GM23338 (cell line): ENCODE data around the gene PNPO. TPM values are rescaled to one million over a fixed set of nuclear protein-coding genes. Genes with fewer than 3 reads are reported as not detected.

Source experiments
- ATAC-seq: fragments of 200-7000 bp; cut with Tn5 transposase; 3 replicates; pipeline ENCODE4 v1.9.1; 2020
- DNase-seq: peaks from one replicate; pipeline ENCODE4 v3.0.0-alpha.2; 2015; ENCODE audit warnings: low spot score
- H2AFZ ChIP-seq: fragments of 200-600 bp; sonication (generic); 2 replicates; pipeline ENCODE4 v1.8.0; 2016; ENCODE audit warnings: antibody characterized with exemption, mild to moderate bottlenecking, moderate library complexity
- H3F3A ChIP-seq: fragments of 200-600 bp; sonication (generic); replicated peaks from 2 replicates; pipeline ENCODE4 v1.8.0; 2017; ENCODE audit warnings: antibody characterized with exemption, mixed run types, low read depth
- H3K27ac ChIP-seq: fragments of 200-600 bp; sonication (generic); 2 replicates; pipeline ENCODE4 v1.6.1; 2016; ENCODE audit warnings: low read depth
- H3K27me3 ChIP-seq: fragments of 200-600 bp; sonication (generic); 2 replicates; pipeline ENCODE4 v1.8.0; 2016; ENCODE audit warnings: mild to moderate bottlenecking, mixed run types, moderate library complexity; ENCODE audit not compliant: insufficient read depth
- H3K36me3 ChIP-seq: fragments of 200-600 bp; sonication (generic); 2 replicates; pipeline ENCODE4 v1.8.0; 2016; ENCODE audit warnings: mild to moderate bottlenecking; ENCODE audit not compliant: insufficient read depth
- H3K4me1 ChIP-seq: fragments of 200-600 bp; sonication (generic); 2 replicates; pipeline ENCODE4 v1.8.0; 2016; ENCODE audit warnings: mild to moderate bottlenecking, moderate library complexity; ENCODE audit not compliant: insufficient read depth
- H3K4me2 ChIP-seq: fragments of 200-600 bp; sonication (generic); 2 replicates; pipeline ENCODE4 v1.7.1; 2017; ENCODE audit warnings: mixed run types
- H3K4me3 ChIP-seq: fragments of 200-600 bp; sonication (generic); 2 replicates; pipeline ENCODE4 v1.6.1; 2016; ENCODE audit warnings: mixed run types
- H3K79me2 ChIP-seq: fragments of 200-600 bp; sonication (generic); replicated peaks from 2 replicates; pipeline ENCODE4 v1.8.0; 2017; ENCODE audit warnings: mild to moderate bottlenecking; ENCODE audit not compliant: insufficient read depth
- H3K9me2 ChIP-seq: fragments of 200-600 bp; sonication (generic); 2 replicates; pipeline ENCODE4 v1.8.0; 2017; ENCODE audit not compliant: insufficient read depth
- H4K20me1 ChIP-seq: fragments of 200-600 bp; sonication (generic); replicated peaks from 2 replicates; pipeline ENCODE4 v1.8.0; 2017; ENCODE audit warnings: mild to moderate bottlenecking; ENCODE audit not compliant: insufficient read depth
- H3K27ac Mint-ChIP-seq: 2 replicates; pipeline ENCODE4 v1.8.0; 2020; ENCODE audit warnings: inconsistent platforms, mild to moderate bottlenecking, moderate library complexity, mixed read lengths
- H3K27me3 Mint-ChIP-seq: 3 replicates; pipeline ENCODE4 v1.8.0; 2022; ENCODE audit warnings: low read depth, mild to moderate bottlenecking, moderate library complexity, mixed read lengths, inconsistent platforms; ENCODE audit not compliant: insufficient read depth, poor library complexity
- H3K36me3 Mint-ChIP-seq: 3 replicates; pipeline ENCODE4 v1.8.0; 2021; ENCODE audit warnings: low read depth, mild to moderate bottlenecking, inconsistent platforms, moderate library complexity, mixed read lengths
- H3K4me1 Mint-ChIP-seq: 3 replicates; pipeline ENCODE4 v1.8.0; 2020; ENCODE audit warnings: mild to moderate bottlenecking, inconsistent platforms, mixed read lengths
- H3K4me3 Mint-ChIP-seq: 3 replicates; pipeline ENCODE4 v1.8.0; 2021; ENCODE audit warnings: moderate library complexity, mild to moderate bottlenecking, inconsistent platforms, mixed read lengths
- H3K9me3 Mint-ChIP-seq: 3 replicates; pipeline ENCODE4 v1.8.0; 2020; ENCODE audit warnings: moderate library complexity, mild to moderate bottlenecking, inconsistent platforms, mixed read lengths
- CREB1 ChIP-seq: fragments of 250-450 bp; sonication (Bioruptor Pico); IDR thresholded peaks from 2 replicates; pipeline ENCODE4 v1.5.0; 2020; ENCODE audit warnings: low read depth, mild to moderate bottlenecking, moderate library complexity
- CTCF ChIP-seq, 2 experiments: fragments of 200-600 bp in 1 of 2; sonication (generic) in 1 of 2; conservative IDR thresholded peaks; 2 replicates each; pipeline versions ENCODE4 v1.5.1 to v1.6.1; 2016 to 2017; ENCODE audit warnings: antibody characterized with exemption in 2 of 2, low read depth in 2 of 2, mild to moderate bottlenecking in 2 of 2, moderate library complexity in 1 of 2
- ETS1 ChIP-seq: IDR thresholded peaks from 2 replicates; pipeline ENCODE4 v1.6.1; 2016; ENCODE audit warnings: antibody characterized with exemption
- EZH2 ChIP-seq: fragments of 200-600 bp; sonication (generic); IDR thresholded peaks from one replicate; pipeline ENCODE4 v1.8.0; 2017; ENCODE audit warnings: antibody characterized with exemption, mild to moderate bottlenecking, low read depth; ENCODE audit not compliant: unreplicated experiment
- EZH2phosphoT487 ChIP-seq: fragments of 200-600 bp; sonication (generic); IDR thresholded peaks from one replicate; pipeline ENCODE4 v1.8.1; 2018; ENCODE audit warnings: antibody characterized with exemption; ENCODE audit not compliant: unreplicated experiment
- JUNB ChIP-seq: IDR thresholded peaks from one replicate; pipeline ENCODE4 v1.6.1; 2016; ENCODE audit warnings: antibody characterized with exemption; ENCODE audit not compliant: unreplicated experiment
- NANOG ChIP-seq: IDR thresholded peaks from 2 replicates; pipeline ENCODE4 v1.6.1; 2016; ENCODE audit warnings: antibody characterized with exemption, borderline replicate concordance
- POLR2AphosphoS5 ChIP-seq: IDR thresholded peaks from 2 replicates; pipeline ENCODE4 v1.6.1; 2016; ENCODE audit warnings: antibody characterized with exemption, low read depth
- STAT1 ChIP-seq: IDR thresholded peaks from one replicate; pipeline ENCODE4 v1.6.1; 2016; ENCODE audit warnings: antibody characterized with exemption; ENCODE audit not compliant: unreplicated experiment
- ZNF114 ChIP-seq: fragments of 250-450 bp; sonication (Bioruptor Pico); IDR thresholded peaks from 2 replicates; pipeline ENCODE4 v1.5.0; 2020; ENCODE audit warnings: mild to moderate bottlenecking, moderate library complexity
- ZNF331 ChIP-seq: fragments of 250-450 bp; sonication (Bioruptor Pico); IDR thresholded peaks from 2 replicates; pipeline ENCODE4 v1.5.0; 2020; ENCODE audit warnings: low read depth, mild to moderate bottlenecking, moderate library complexity
- polyA plus RNA-seq: library from polyadenylated mRNA; unstranded; fragments of >200 nt; fragmentation: Nextera tagmentation; extraction: Ambion mirVana; gene quantifications from 2 replicates; pipeline ENCODE4 v1.2.1, GENCODE V29; 2016
- total RNA-seq: library from RNA; depleted of rRNA; stranded (reverse); fragments of >200 nt; shearing (Covaris generic); gene quantifications from 2 replicates; pipeline ENCODE4 v1.2.3, GENCODE V29; 2014

The PNPO gene
- total and polyA plus RNA-seq, 2 experiments from 2014 or later: 5.0 to 12.7 TPM

GRCh38 chr17:47946929-47947397 is 5.6 kb downstream of the PNPO start:
- Histone ChIP-seq H3K9me2 (no peaks in the 10 kb centered on the region), H3K4me2 (no peak overlapping the region), H3K27ac (no peak overlapping the region; the same call in 1 of the 2 replicates), H3F3A (peaks cover 2% of the 10 kb centered on the region; the same call in 1 of the 2 replicates), H3K27me3 (0 out of 2 replicates have a peak, but pooled peaks cover 4% of the 10 kb centered on the region), H3K4me1 (peaks cover 13% of the 10 kb centered on the region; the same call in 1 of the 2 replicates), H3K36me3 (no peaks in the 10 kb centered on the region), H2AFZ (no peak overlapping the region), H3K4me3 (no peak overlapping the region), H4K20me1 (no peaks in the 10 kb centered on the region), H3K79me2 (no peaks in the 10 kb centered on the region)
- Mint-ChIP-seq H3K4me1 (peaks cover 19% of the 10 kb centered on the region), H3K27me3 (peaks cover 18% of the 10 kb centered on the region), H3K9me3 (no peaks in the 10 kb centered on the region), H3K27ac (peak overlapping the region; percentile 90), H3K36me3 (peaks cover 5% of the 10 kb centered on the region; the same call in 1 of the 3 replicates), H3K4me3 (no peak overlapping the region)
- DNase-seq: peak; percentile 88
- ATAC-seq: peak; percentile 76
- no peak for TF ChIP-seq ZNF331
- no peak for TF ChIP-seq NANOG
- no peak for TF ChIP-seq EZH2phosphoT487
- TF ChIP-seq CREB1 (CRISPR knock-in tag): 0 out of 2 replicates have a peak, but pooled peaks have one; percentile 25
- TF ChIP-seq STAT1: no peak
- peak; percentile 75 to 96 for TF ChIP-seq CTCF (conservative IDR thresholded peaks at IDR 0.05; ENCODE audit: low read depth in 2 of 2)
- no peak for TF ChIP-seq JUNB

- no peak overlapping the region; the same call in 2 of the 3 replicates for H3K4me3 Mint-ChIP-seq
- H3K4me1 Mint-ChIP-seq: peaks cover 19% of the 10 kb centered on the region
- Histone ChIP-seq H3K36me3 (no peaks in the 10 kb centered on the region), H3K4me2 (no peak overlapping the region), H3K4me1 (0 out of 2 replicates have a peak, but pooled peaks cover 5% of the 10 kb centered on the region), H3K27ac (no peak overlapping the region), H3K79me2 (no peaks in the 10 kb centered on the region), H2AFZ (no peak overlapping the region), H3F3A (peaks cover 2% of the 10 kb centered on the region; the same call in 1 of the 2 replicates), H3K9me2 (no peaks in the 10 kb centered on the region), H4K20me1 (no peaks in the 10 kb centered on the region), H3K27me3 (no peaks in the 10 kb centered on the region), H3K4me3 (no peak overlapping the region)
- H3K9me3 Mint-ChIP-seq: no peaks in the 10 kb centered on the region
- H3K27ac Mint-ChIP-seq: peak overlapping the region; percentile 80
- ATAC-seq (no peak), DNase-seq (no peak)
- H3K36me3 Mint-ChIP-seq: peaks cover 5% of the 10 kb centered on the region; the same call in 2 of the 3 replicates
- no peak for TF ChIP-seq POLR2AphosphoS5
- no peak for TF ChIP-seq ZNF114 (CRISPR knock-in tag)
- no peak for TF ChIP-seq ETS1
- TF ChIP-seq JUNB: no peak
- TF ChIP-seq CREB1 (CRISPR knock-in tag): no peak
- no peak for TF ChIP-seq STAT1
- no peak for TF ChIP-seq EZH2
- H3K27me3 Mint-ChIP-seq: peaks cover 9% of the 10 kb centered on the region
Measured at GRCh38 chr17:47948706-47949196, 7.4 kb downstream of the PNPO start.
